A549 (cell line): ENCODE measurements around the gene KCNAB3. TPM values are rescaled to one million over a fixed set of nuclear protein-coding genes. Genes with fewer than 3 reads are reported as not detected.

Experiments
- ATAC-seq, 2 experiments: fragments of 200-7000 bp in 1 of 2; fragments of >200 bp in 1 of 2; cut with Nextera tagmentation in 1 of 2; cut with Tn5 transposase in 1 of 2; 3 replicates each; pipeline versions ENCODE4 v1.8.0 to v1.9.1; 2018 to 2020; ENCODE audit warnings: mild to moderate bottlenecking in 1 of 2, moderate library complexity in 1 of 2
- CTCF ChIA-PET: fragments of 300-600 bp; sonication (Branson Sonifier 250); formaldehyde crosslinking; extraction: SDS; loops from one replicate; lab custom pipeline; 2021; ENCODE audit warnings: antibody characterized with exemption, inconsistent platforms; lab: Yijun Ruan, JAX
- POLR2A ChIA-PET: fragments of 350-600 bp; formaldehyde crosslinking; extraction: SDS; loops from one replicate; lab custom pipeline; 2021; ENCODE audit warnings: antibody characterized with exemption, inconsistent platforms; lab: Yijun Ruan, JAX
- DNase-seq, 2 experiments: peaks; one replicate each; pipeline versions ENCODE4 v3.0.0 to v3.0.0-alpha.2; 2011 to 2016; ENCODE audit warnings: low read depth in 1 of 2, low spot score in 1 of 2
- FAIRE-seq: peaks from 2 replicates; lab custom pipeline; 2011; peaks lifted over from hg19 to GRCh38; lab: Jason Lieb, UNC
- H3K27ac ChIP-seq, 2 experiments: fragments of >200 bp; sonication (Bioruptor Twin); formaldehyde crosslinking; 3 replicates each; pipeline ENCODE4 v1.5.1; 2016 to 2017
- H3K4me1 ChIP-seq: fragments of >200 bp; sonication (Bioruptor Twin); formaldehyde crosslinking; 3 replicates; pipeline ENCODE4 v1.6.1; 2016
- H3K4me2 ChIP-seq: fragments of >200 bp; sonication (Bioruptor Twin); formaldehyde crosslinking; 3 replicates; pipeline ENCODE4 v1.6.1; 2016
- H3K4me3 ChIP-seq: fragments of >200 bp; sonication (Bioruptor Twin); formaldehyde crosslinking; 3 replicates; pipeline ENCODE4 v1.5.1; 2016
- H3K9me3 ChIP-seq: fragments of >200 bp; sonication (Bioruptor Twin); formaldehyde crosslinking; 3 replicates; pipeline ENCODE4 v1.6.1; 2016
- BHLHE40 ChIP-seq: IDR thresholded peaks from 2 replicates; pipeline ENCODE4 v1.6.1; 2012; ENCODE audit warnings: low read depth, low read length, inconsistent platforms
- CBX2 ChIP-seq: fragments of 200-600 bp; sonication (generic); IDR thresholded peaks from 2 replicates; pipeline ENCODE4 v1.6.1; 2016; ENCODE audit warnings: low read depth, mild to moderate bottlenecking, borderline replicate concordance
- CEBPB ChIP-seq, 2 experiments: fragments of >200 bp in 1 of 2; sonication (Bioruptor Twin) in 1 of 2; formaldehyde crosslinking in 1 of 2; IDR thresholded peaks; 2 replicates each; pipeline ENCODE4 v1.6.1; 2012 to 2016
- FOSB ChIP-seq: fragments of 250-450 bp; sonication (Bioruptor Pico); IDR thresholded peaks from 2 replicates; pipeline ENCODE4 v1.5.0; 2020; ENCODE audit warnings: mild to moderate bottlenecking, moderate library complexity
- FOSL2 ChIP-seq, 2 experiments: fragments of 450-650 bp in 1 of 2; fragments of >200 bp in 1 of 2; sonication (Bioruptor Twin) in 1 of 2; formaldehyde crosslinking; IDR thresholded peaks; 2 replicates each; pipeline versions ENCODE4 v1.5.0 to v1.6.1; 2016 to 2020; ENCODE audit warnings: mild to moderate bottlenecking in 1 of 2, moderate library complexity in 1 of 2
- FOXS1 ChIP-seq: fragments of 250-450 bp; sonication (Bioruptor Pico); IDR thresholded peaks from 2 replicates; pipeline ENCODE4 v1.5.0; 2020; ENCODE audit warnings: mild to moderate bottlenecking, moderate library complexity
- HOXB5 ChIP-seq: fragments of 250-450 bp; sonication (Bioruptor Pico); IDR thresholded peaks from 2 replicates; pipeline ENCODE4 v1.5.0; 2020; ENCODE audit warnings: mild to moderate bottlenecking, moderate library complexity
- KDM1A ChIP-seq: fragments of 200-600 bp; sonication (generic); IDR thresholded peaks from 2 replicates; pipeline ENCODE4 v1.6.1; 2016; ENCODE audit warnings: low read depth, mild to moderate bottlenecking
- MAFK ChIP-seq: fragments of 450-650 bp; IDR thresholded peaks from 2 replicates; pipeline ENCODE4 v1.6.1; 2014; ENCODE audit not compliant: partially characterized antibody
- MYC ChIP-seq: IDR thresholded peaks from 2 replicates; pipeline ENCODE4 v1.6.1; 2012; ENCODE audit warnings: mild to moderate bottlenecking, inconsistent platforms, low read length, improper control_type of control experiment, borderline replicate concordance
- NR3C1 ChIP-seq: fragments of >200 bp; sonication (Bioruptor Twin); formaldehyde crosslinking; IDR thresholded peaks from 3 replicates; pipeline ENCODE4 v1.6.1; 2017
- POLR2A ChIP-seq: IDR thresholded peaks from 2 replicates; pipeline ENCODE4 v1.6.1; 2012; ENCODE audit warnings: mild to moderate bottlenecking, low read length
- POLR2AphosphoS2 ChIP-seq: conservative IDR thresholded peaks from 2 replicates; pipeline ENCODE4 v1.6.1; 2012; ENCODE audit warnings: low read length, improper control_type of control experiment, inconsistent platforms
- SMC3 ChIP-seq: fragments of >200 bp; sonication (Bioruptor Twin); formaldehyde crosslinking; IDR thresholded peaks from 3 replicates; pipeline ENCODE4 v1.6.1; 2018; ENCODE audit warnings: inconsistent platforms
- TFCP2L1 ChIP-seq: fragments of 250-450 bp; sonication (Bioruptor Pico); IDR thresholded peaks from 2 replicates; pipeline ENCODE4 v1.5.0; 2021; ENCODE audit warnings: mild to moderate bottlenecking
- ZNF302 ChIP-seq: fragments of 250-450 bp; sonication (Bioruptor Pico); IDR thresholded peaks from 2 replicates; pipeline ENCODE4 v1.9.0; 2021; ENCODE audit warnings: inconsistent platforms, mild to moderate bottlenecking, moderate library complexity
- WGBS: methylation state at CpG from one replicate; pipeline ENCODE4 v1.1.6; 2017; ENCODE audit errors: missing lambda C conversion rate; 5-methylcytosine and 5-hydroxymethylcytosine counted together
- polyA plus RNA-seq, 4 experiments: library from polyadenylated mRNA; depleted of rRNA in 3 of 4; stranded (reverse); fragments of >200 nt; fragmentation: RNase III in 1 of 4; extraction: RNeasy Plus Mini Kit Qiagen cat#74134 plus additional on column Dnase treatment in 1 of 4; gene quantifications; 2 replicates in 3 of 4; 3 replicates in 1 of 4; pipeline ENCODE4 v1.2.3, GENCODE V29; 2011 to 2017
- TF ChIP-seq, protein P1 (sequence below): fragments of >200 bp; sonication (Bioruptor Twin); formaldehyde crosslinking; IDR thresholded peaks from 3 replicates; pipeline ENCODE4 v1.5.1; 2016
- TF ChIP-seq, protein P2 (sequence below): fragments of 450-650 bp; IDR thresholded peaks from 2 replicates; pipeline ENCODE4 v1.6.1; 2014; ENCODE audit warnings: antibody characterized with exemption
- TF ChIP-seq, protein P3 (sequence below): fragments of >200 bp; sonication (Bioruptor Twin); formaldehyde crosslinking; IDR thresholded peaks from 2 replicates; pipeline ENCODE4 v1.6.1; 2016
- TF ChIP-seq, protein P4 (sequence below): IDR thresholded peaks from 2 replicates; pipeline ENCODE4 v1.6.1; 2012
- TF ChIP-seq, protein P5 (sequence below): IDR thresholded peaks from 2 replicates; pipeline ENCODE4 v1.6.1; 2012
- TF ChIP-seq, protein P6 (sequence below): fragments of 250-450 bp; sonication (Bioruptor Pico); IDR thresholded peaks from 2 replicates; pipeline ENCODE4 v1.5.0; 2020; ENCODE audit warnings: low read depth, mild to moderate bottlenecking, moderate library complexity

Gene KCNAB3
- polyA plus RNA-seq, 2 of the 4 experiments (the other 2 are of a cell fraction): 2.7 to 3.2 TPM

DNA sequence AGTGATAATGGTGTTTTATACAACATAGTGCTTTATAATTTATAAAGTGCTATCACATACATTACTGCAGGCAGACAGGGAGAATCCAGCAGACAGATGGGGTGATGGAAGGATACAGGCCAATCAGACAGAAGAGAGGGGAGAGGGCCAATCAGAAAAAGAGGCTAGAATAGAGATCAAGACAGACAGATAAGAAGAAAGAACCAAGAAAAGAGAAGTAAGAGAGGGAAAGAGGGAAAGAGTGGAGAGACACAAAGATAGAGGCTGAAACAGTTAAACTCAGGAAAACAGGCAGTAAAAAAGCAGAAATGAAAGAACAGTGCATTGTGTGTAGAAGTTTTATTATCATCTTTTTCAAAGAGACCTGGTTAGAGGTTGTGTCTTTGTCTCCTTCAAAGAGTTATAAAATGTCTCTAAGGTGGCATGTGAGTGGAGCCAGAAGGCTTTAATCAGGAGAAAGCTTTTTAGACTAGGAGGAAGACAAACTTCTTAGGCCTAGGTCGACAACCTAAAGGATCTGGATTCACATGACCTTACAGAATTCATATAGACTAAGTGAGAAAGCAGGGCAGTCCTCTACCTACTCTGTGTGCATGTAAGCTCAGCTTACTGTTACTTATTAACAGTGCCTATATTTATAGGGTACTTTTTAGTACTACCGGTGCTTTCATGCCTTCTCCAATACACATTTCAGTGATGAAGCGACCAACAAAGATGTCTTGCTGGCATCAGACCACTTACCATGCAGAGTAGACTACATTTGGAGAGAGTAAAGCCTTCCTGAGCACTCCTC, 49.4 kb downstream of the KCNAB3 start:
- Histone ChIP-seq H3K4me3 (no peak overlapping the region), H3K9me3 (no peaks in the 10 kb centered on the region), H3K4me1 (peaks cover 16% of the 10 kb centered on the region), H3K27ac (no peak overlapping the region), H3K4me2 (no peak overlapping the region)
- ChIA-PET POLR2A (no interaction called here), CTCF (interaction anchor here (0.6 to 1.4 kb wide), 5 partner anchors 9 to 1746 kb away, joined by 3 to 4 read pairs (median 3); partner anchors contain the start of gene CHD3)
- DNase-seq: no peak
- WGBS: 67% methylated on average over 3 of the region's 3 CpGs
- ATAC-seq: 0 out of 6 replicates have a peak, but pooled peaks of 1 of the 2 experiments have one; percentile 18
- TF ChIP-seq, protein P1, sequence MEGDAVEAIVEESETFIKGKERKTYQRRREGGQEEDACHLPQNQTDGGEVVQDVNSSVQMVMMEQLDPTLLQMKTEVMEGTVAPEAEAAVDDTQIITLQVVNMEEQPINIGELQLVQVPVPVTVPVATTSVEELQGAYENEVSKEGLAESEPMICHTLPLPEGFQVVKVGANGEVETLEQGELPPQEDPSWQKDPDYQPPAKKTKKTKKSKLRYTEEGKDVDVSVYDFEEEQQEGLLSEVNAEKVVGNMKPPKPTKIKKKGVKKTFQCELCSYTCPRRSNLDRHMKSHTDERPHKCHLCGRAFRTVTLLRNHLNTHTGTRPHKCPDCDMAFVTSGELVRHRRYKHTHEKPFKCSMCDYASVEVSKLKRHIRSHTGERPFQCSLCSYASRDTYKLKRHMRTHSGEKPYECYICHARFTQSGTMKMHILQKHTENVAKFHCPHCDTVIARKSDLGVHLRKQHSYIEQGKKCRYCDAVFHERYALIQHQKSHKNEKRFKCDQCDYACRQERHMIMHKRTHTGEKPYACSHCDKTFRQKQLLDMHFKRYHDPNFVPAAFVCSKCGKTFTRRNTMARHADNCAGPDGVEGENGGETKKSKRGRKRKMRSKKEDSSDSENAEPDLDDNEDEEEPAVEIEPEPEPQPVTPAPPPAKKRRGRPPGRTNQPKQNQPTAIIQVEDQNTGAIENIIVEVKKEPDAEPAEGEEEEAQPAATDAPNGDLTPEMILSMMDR: no peak
- TF ChIP-seq HOXB5 (CRISPR knock-in tag) (no peak), MYC (no peak)
- TF ChIP-seq, protein P2, sequence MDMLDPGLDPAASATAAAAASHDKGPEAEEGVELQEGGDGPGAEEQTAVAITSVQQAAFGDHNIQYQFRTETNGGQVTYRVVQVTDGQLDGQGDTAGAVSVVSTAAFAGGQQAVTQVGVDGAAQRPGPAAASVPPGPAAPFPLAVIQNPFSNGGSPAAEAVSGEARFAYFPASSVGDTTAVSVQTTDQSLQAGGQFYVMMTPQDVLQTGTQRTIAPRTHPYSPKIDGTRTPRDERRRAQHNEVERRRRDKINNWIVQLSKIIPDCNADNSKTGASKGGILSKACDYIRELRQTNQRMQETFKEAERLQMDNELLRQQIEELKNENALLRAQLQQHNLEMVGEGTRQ: no peak
- no peak for FAIRE-seq

DNA sequence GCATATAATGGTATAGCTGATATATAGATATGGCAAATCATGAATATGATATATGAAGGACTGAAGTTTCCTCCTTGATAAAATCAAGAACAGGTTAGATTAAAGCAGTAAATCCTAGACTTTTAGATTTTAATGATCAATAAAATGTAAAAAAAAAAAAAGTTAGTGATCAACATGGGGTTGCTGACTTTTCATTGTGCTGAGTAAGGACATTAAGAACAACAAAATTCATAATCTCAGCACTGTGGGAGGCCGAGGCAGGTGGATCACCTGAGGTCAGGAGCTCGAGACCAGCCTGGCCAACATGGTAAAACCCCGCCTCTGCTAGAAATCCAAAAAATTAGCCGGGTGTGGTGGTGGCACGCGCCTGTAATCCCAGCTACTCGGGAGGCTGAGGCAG, 51.4 kb downstream of the KCNAB3 start:
- CTCF ChIA-PET: interaction anchor here (1.1 to 10.6 kb wide), 4 partner anchors 8 to 190 kb away, joined by 3 to 108 read pairs (median 4); partner anchors contain the start of gene WRAP53
- Histone ChIP-seq H3K4me1 (peaks cover 8% of the 10 kb centered on the region), H3K4me2 (no peak overlapping the region), H3K27ac (no peak overlapping the region), H3K9me3 (no peaks in the 10 kb centered on the region), H3K4me3 (no peak overlapping the region)
- ATAC-seq (no peak), FAIRE-seq (no peak), DNase-seq (no peak)
- WGBS: 92% methylated on average over 7 of the region's 7 CpGs
- POLR2A ChIA-PET: no interaction called here
- TF ChIP-seq MAFK (peak; percentile 60), FOSB (CRISPR knock-in tag) (no peak), POLR2A (no peak), KDM1A (no peak), FOXS1 (CRISPR knock-in tag) (no peak)
- TF ChIP-seq, protein P3, sequence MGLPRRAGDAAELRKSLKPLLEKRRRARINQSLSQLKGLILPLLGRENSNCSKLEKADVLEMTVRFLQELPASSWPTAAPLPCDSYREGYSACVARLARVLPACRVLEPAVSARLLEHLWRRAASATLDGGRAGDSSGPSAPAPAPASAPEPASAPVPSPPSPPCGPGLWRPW: no peak
- TF ChIP-seq, protein P4, sequence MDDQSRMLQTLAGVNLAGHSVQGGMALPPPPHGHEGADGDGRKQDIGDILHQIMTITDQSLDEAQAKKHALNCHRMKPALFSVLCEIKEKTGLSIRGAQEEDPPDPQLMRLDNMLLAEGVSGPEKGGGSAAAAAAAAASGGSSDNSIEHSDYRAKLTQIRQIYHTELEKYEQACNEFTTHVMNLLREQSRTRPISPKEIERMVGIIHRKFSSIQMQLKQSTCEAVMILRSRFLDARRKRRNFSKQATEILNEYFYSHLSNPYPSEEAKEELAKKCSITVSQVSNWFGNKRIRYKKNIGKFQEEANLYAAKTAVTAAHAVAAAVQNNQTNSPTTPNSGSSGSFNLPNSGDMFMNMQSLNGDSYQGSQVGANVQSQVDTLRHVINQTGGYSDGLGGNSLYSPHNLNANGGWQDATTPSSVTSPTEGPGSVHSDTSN: no peak
- TF ChIP-seq, protein P2: no peak

DNA sequence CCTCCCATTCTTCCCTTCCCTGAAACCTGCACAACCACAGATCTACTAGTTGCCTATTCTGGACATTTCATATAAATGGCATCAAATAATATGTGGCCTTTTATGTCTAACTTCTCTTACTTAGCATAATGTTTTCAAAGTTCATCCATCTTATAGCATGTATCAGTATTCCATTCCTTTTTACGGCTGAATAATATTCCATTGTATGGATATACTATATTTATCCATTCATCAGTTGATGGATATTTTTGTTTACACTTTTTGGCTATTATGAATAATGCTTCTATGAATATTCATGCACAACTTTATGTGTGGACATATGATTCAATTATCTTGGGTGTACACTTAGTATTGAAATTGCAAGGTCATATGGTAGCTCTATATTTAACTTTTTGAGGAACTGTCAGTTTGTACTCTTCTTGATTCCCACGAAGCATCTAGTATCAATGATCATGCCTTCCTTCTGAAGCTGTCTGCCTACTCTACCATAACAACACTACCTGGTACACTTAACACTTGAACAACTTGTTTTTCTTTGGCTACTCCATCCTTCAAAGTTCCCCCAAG, 53.8 kb downstream of the KCNAB3 start:
- Histone ChIP-seq H3K4me1 (no peaks in the 10 kb centered on the region), H3K9me3 (no peaks in the 10 kb centered on the region), H3K4me2 (no peak overlapping the region), H3K27ac (no peak overlapping the region), H3K4me3 (no peak overlapping the region)
- FAIRE-seq (peak; percentile 77), DNase-seq (no peak), ATAC-seq (no peak)
- ChIA-PET POLR2A (interaction anchor here (1.4 kb wide), 1 partner anchor 10 kb away, joined by 3 read pairs; no protein-coding TSS in a partner anchor), CTCF (interaction anchor here (1.6 to 10.6 kb wide), 4 partner anchors 13 to 114 kb away, joined by 5 to 108 read pairs (median 11); partner anchors contain the start of gene NAA38)
- WGBS: 82% methylated on average over 2 of the region's 2 CpGs
- TF ChIP-seq, protein P5, sequence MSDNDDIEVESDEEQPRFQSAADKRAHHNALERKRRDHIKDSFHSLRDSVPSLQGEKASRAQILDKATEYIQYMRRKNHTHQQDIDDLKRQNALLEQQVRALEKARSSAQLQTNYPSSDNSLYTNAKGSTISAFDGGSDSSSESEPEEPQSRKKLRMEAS: no peak
- TF ChIP-seq MYC (no peak), FOSL2 (IDR thresholded peaks at IDR 0.05) (no peak), FOSL2 (CRISPR knock-in tag; IDR thresholded peaks at IDR 0.05) (no peak), BHLHE40 (no peak), SMC3 (no peak), CEBPB (IDR thresholded peaks at IDR 0.05) (no peak), ZNF302 (no peak), HOXB5 (CRISPR knock-in tag) (no peak), CBX2 (no peak), NR3C1 (no peak), POLR2AphosphoS2 (no peak), TFCP2L1 (no peak)
- TF ChIP-seq, protein P6, sequence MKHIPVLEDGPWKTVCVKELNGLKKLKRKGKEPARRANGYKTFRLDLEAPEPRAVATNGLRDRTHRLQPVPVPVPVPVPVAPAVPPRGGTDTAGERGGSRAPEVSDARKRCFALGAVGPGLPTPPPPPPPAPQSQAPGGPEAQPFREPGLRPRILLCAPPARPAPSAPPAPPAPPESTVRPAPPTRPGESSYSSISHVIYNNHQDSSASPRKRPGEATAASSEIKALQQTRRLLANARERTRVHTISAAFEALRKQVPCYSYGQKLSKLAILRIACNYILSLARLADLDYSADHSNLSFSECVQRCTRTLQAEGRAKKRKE: no peak
- TF ChIP-seq, protein P2: no peak
